Erythroblast (primary cell): Measurements from ENCODE around the gene CPA4.

Experiments used
- GATA1 ChIP-seq: IDR thresholded peaks from 2 replicates; pipeline ENCODE4 v1.6.1; 2011; ENCODE audit warnings: low read depth, mild to moderate bottlenecking, control low read depth, low read length, moderate library complexity
- POLR2A ChIP-seq: IDR thresholded peaks from 2 replicates; pipeline ENCODE4 v1.6.1; 2011; ENCODE audit warnings: mild to moderate bottlenecking, low read length

DNA sequence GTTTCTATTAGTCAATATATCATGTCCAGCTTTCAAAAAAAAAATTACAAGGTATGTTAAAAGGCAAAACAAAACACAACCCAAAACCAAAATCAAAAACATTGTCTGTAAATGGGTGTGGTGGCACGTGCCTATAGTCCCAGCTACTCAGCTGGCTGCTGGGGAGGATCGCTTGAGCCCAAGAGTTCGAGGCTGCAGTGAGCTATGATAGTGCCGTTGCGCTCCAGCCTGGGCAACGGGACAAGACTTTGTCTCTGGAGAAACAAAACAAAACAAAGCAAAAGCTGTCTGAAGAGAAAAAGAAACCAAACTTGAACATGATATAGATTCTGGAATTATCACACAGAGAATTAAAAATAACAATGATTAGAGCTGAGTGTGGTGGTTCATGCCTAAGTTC is 41.3 kb downstream of the CPA4 start:
- TF ChIP-seq POLR2A (no peak), GATA1 (no peak)
